NCI-H146 treated with DMSO at 0.1 percent for 48 hours (cell line): ENCODE results near the gene SGSM1.

ENCODE experiments used
- DNase-seq: peaks from one replicate; lab custom pipeline; 2025; ENCODE audit not compliant: unreplicated experiment; lab: John Stamatoyannopoulos, UW

The SGSM1 gene

DNA sequence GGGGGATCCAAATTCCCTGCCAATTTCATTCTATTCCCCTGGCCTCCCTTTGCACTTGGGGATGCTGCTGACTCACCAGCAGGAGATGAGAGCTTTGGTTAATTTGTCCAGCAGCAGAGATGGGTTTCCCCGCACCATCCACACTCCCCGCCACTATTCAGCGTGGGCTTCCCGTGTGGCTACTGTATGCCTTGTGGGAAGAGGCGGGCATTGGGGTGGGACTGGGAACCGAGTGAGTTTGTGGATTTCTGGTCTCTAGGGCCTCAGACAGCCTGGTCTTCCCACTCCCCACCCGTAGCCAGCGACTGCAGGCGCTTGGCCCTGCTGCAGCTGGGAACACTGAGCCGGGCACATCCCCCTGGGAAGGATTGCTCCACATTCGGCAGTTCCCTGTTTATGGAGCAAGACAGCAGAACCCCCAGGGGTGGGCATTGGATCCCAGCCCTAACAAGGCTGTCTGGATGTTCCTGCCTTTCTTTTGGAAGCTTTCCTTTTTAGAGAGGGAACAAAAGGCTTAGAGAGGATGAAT, 169.9 kb downstream of the SGSM1 start:
- no peak for DNase-seq

DNA sequence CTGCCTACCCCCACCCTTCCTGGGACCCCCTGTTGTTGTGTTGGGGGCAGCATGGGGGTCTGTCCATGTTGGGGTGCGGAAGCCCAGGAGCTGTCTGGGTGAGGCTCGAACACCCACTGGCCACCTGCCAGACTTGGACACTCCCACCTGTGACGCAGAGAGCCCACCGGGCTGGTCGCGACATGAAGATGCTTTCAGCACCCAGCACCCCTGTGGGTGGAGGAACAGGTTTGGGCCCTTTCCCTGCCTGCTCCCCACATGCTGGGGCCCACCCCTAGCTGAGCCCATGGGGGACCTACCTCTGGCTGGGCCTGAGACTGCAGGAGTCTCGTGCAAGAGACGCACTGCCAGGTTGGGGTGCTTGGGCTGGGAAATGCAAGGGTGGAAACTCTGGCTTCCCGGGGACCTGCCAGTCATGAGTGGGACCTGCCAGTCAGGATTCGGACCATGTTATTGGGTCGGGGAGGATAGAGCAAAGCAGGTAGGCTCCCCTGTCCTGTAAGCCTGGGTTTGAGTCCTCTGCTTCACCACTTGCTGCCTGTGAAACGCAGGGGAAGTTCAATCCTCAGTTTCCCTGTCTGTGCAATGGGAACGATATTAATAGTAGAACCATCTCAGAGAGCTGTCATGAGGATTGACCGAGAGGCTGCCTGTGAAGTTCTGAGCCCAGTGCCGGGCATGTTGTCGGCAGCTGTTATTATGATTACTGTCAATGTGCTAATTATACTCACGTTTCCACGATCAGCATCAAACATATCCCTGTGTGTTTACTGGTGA, 170.6 kb downstream of the SGSM1 start:
- DNase-seq = no peak
